Measurements from ENCODE around the gene PRG3.
A peak's percentile ranks its signal among the peaks of the same experiment; 100 is the strongest.
"Not testable (repeated sequence)": the region's sequence is repeated elsewhere in the genome, so short reads cannot be mapped to it uniquely, and the experiment has no call there.

PRG3 gene

DNA sequence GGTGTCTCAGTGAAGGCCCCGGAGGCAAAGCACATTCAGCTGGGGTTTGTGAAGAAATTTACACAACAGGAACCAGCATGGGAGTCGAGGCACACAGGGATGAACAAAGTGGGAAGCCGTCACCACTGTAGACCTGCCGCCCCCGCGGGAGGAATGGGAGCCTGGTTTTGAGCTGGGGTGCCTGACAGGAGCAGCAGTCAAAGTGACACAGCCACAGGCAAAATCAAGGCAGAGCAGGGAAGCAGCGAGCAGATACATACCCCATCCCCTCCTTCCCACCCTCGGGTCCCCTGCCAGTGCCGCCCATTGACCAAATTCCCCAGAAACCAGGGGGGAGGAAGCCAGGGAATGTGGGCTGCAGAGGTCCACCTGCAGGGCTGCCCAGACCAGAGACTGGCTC, 22.0 kb downstream of the PRG3 start:
- no peak for DNase-seq

DNA sequence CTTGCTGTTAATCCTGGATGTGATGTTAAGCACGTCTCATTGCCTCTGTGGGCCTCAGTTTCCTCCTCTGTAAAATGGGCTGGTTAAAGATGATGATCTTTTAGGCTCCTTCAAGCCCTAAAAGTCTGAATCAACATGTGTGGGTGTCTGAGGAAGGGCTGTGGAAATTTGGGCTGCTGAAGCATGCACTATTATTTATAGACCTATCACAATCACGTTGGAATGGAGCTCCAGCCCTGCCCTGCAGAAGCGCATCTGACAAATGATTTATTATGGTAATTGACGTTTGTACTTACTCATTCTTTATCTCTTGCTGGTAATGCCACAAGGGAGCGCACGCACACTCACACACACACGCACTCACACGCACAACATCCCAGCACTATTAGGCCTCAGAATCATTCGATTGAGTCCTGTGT, 22.4 kb downstream of the PRG3 start:
- no peak for DNase-seq

DNA sequence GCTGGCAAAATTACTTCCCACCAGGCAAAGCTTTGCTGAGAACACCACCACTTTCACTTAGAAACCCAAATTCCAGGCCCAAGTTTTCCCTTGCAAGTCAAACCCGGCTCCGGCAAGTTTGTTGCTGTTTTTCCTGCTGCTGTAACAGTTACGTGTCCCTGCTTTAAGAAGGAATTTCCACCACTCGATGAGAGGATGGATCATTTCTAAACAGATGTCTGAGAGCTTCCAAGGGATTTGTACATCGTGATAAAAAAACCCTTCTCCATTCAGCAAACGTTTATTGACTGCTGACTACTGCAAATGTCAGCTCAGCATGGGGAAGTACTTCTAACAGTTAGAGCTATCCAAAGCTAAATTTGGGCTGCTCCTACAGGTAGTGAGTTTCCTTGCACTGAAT, 23.1 kb downstream of the PRG3 start:
- no peak for DNase-seq

- no peak for DNase-seq
Observed at GRCh38 chr11:57357310-57357709, 23.6 kb downstream of the PRG3 start.

GRCh38 chr11:57356268-57356667, 24.7 kb downstream of the PRG3 start:
- no peak for DNase-seq

GRCh38 chr11:57354699-57355098, 26.3 kb downstream of the PRG3 start:
- no peak for DNase-seq

DNA sequence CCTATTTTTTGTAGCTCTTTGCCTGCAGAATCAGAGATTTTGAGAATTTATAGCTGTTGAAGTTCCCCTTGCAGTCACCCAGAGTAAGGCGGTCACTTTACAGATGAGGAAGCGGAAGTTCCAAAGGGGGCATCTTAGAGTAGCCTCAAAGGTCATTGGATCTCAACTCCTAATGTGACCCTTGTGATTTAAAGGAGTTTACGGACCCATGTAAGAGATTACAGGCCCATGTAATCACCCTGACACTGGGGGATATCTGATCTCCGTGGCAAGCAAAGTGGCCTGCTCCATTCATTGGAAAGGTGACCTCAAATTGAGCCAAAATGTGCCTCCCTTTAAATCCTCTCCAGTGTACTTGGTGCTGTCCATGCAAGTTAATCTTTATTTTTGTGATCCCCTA, 27.1 kb downstream of the PRG3 start:
- no peak for DNase-seq

DNA sequence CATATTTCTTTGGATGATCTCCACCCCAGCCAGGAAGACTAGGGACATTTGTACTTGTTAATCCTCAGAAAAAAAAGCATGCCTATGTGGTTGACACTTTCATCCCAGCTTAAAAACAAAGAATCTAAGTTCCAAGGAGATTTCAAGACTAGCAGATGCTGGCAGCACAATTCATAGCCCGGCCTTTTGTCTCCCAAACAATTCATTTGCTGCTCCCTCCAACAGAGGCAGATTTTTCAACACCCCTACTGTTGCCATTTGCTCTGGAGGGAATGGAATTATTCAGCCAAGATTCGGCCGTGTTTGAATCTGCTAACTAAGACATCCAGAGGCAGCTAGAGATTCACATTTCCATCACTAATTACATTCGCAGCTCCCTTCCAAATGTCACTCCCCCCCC, 27.5 kb downstream of the PRG3 start:
- no peak for DNase-seq

DNA sequence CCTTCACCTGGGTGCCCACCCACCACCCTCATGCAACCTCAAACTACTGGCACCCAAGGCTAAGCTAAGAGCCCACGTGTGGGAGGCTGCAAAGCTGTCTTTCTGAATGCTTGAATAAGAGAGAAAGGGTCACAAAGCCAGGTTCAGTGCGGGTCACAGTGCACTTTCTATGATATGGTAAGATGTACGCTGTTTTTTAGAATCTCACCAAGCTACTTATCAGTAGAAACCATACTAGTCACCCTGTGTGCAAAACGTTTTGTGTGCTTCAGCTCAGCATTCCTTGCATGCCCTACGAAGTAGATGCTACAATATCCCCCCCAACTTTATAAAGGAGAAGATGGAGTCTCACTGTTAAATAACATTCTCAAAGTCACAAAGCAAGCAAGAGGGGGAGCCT, 27.9 kb downstream of the PRG3 start:
- DNase-seq = no peak

DNA sequence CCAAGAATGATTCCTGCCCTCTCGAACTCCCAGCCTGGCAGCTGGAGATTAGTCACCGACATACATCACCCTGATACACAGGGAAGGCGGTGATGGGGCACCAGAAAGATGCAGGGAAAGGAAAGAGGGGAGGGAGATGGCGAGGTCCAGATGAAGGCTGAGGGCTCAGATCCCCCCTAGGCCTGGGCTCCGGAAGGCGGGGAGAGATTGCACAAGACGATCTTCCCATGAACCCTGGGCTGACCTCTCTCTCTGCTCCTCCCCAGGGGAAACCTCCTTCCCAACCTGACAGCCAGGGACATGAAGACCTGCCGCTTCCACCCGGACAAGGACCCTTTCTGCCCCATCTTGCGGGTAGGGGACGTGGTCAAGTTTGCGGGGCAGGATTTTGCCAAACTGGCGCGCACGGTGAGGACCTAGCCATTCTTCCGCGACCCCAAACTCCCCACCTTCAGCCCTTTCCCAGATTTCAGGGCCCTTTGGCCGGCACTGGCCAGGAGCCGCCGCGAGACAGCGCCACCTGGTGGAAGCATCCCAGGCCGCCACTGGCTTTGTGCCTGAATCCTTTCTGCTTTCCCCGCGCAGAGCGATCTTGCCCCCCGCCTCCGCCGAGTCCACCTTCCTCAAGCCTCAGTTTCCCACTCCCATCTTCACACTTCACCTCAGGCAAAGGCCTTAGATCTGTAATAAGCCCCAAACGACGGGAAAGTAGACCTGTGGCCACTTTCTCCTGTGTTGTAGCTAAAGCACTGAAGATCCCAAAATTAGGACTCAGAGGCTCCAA, 31.3 kb downstream of the PRG3 start:
- peak; percentile 23 for DNase-seq

GRCh38 chr11:57348636-57349313, 32.2 kb downstream of the PRG3 start:
- no peak for DNase-seq

DNA sequence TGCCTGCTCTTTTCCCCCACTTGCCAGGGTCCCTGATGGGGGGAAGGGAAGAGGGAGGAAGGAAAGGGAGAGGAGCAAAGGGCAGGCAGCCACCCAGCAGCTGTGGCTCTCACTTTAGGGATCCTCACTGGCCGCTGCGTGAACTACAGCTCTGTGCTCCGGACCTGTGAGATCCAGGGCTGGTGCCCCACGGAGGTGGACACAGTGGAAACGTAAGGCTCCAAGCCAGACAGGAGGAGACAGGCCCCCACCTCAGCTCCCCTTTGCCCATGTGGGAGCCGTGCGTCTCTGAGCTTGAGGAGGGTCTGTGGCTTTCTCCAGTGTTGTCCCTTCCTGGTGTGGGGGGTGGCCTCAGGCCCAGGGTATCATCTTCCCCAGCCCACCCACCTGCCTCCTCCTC, 32.9 kb downstream of the PRG3 start:
- DNase-seq = no peak

- no peak for DNase-seq
Observed at GRCh38 chr11:57347336-57347735, 33.6 kb downstream of the PRG3 start.

GRCh38 chr11:57345555-57346211, 35.3 kb downstream of the PRG3 start:
- peak; percentile 75 for DNase-seq

GRCh38 chr11:57344826-57345225, 36.1 kb downstream of the PRG3 start:
- no peak for DNase-seq

DNA sequence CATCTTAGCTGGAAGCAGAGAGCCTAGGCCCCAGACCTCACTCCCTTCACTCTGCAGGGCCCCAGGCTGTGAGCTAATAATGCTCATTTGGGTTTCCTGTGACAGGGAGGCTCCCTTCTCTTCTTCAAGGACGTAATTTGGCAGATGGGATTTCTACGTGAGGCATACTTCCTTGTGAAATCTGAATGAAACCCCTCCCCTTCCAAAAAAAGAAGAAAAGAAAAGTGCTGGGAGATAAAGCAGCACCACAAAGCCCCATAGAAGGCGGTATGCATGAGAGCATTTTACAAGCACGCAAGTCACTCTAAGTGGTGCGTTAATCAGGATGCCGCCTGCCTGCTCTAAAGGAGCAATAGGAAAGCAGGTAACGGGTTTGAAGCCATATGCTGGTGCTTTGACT, 37.1 kb downstream of the PRG3 start:
- DNase-seq = no peak

- no peak for DNase-seq
Observed at GRCh38 chr11:57342702-57343101, 38.2 kb downstream of the PRG3 start.

DNA sequence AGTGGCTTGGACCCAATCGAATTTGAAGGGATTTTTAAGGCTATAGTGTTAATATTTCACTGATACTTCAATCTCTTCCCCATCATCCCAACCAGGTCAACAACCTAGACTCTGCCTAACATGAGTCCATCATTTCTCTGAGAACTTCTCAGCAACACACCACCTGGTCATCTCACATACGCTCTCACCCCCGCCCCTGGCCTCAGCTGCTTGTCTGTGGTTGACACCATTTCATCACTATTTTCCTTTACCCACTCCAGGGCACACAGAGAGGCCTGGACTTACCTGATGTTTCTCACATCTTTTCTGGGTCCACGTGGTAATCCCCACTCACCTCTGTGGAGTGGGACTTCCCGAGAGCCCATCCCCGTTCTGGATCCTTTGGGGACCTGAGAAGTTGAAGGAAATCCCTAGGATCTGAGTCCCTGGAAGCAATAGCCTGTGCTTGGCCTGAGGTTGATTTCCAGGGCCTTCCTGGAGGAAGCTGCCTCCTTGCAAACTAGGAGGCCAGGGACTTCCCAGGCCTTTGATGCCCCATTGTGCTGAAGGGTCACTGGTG, 39.6 kb downstream of the PRG3 start:
- no peak for DNase-seq

DNA sequence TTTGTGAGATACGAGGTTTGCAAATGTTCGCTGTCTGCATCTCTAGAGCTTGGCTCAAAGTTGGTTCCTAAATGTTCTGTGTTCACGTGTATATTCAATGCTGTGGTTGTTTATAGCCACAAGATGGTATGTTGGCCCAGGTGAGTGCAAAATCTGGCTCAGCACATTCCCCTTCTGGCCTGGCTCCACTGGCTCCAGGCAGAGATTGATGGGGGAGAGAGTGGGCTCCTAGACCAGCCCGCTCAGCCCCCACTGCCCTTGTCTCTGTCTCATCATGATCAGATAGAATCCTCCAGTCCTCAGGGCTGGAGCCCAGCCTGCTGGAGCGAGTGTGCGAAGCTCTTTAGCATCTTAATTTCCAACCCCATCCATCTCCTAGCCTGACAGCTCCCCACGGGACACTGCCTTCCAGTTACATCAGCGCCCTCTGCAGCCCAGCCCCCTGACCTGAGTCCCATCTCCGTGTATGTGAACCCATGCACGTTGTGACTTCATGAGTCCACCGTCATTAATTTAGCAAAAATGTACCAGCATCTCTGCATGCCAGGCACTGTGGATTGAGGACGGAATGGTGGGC, 40.8 kb downstream of the PRG3 start:
- DNase-seq = no peak

DNA sequence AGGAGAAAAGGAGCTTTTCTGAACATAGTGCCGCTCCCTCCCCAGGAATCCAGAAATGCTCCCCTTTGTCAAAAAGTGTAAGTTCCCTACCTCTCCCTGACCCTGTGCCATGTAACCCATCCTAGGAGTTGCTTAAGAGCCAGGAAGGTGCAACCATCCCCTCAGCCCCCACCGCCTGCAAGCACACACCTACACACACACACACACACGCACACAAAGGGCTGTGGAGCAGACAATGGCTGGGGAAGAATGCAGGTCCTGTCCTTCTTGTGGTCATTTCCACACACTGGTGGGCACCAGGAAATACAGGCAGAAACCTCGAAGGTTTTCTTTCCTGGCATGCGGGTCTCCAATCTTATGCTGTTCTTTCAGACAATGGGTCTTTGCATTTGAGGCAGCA, 41.6 kb downstream of the PRG3 start:
- DNase-seq = no peak

- no peak for DNase-seq
Observed at GRCh38 chr11:57338142-57338541, 42.8 kb downstream of the PRG3 start, which contains the start of gene P2RX3. P2RX3 (plus strand) TSS chr11:57338352; CDS start chr11:57338551, 199 bp downstream.

GRCh38 chr11:57336856-57337255, 44.1 kb downstream of the PRG3 start:
- not testable (repeated sequence) for DNase-seq

DNA sequence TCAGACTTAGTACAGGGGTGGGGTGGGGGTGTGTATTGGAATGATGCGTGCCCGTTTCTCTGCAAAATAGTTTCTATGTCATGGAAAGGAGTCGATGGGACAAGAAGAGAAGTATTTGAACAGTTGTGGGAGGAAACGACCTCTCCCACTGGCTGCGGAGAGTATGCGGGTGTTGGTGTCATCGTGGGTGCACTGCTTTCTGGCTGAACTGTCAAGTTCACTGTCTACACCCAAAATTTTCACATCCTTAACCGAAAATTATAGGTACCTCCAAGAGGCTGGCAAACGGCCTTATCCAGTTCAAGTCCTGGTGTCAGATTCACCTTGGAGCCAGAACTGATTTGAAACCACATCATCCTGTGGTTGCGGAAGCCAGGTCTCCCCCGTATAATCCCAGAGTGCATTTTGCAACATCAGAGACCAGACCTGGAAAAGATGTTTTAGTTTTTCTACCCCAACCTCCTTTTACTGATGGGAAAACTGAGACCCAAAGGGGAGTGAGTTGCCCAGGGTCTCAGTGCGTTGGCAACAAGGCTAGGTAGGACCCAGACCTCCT, 44.8 kb downstream of the PRG3 start:
- no peak for DNase-seq
